Transverse colon (tissue), 3 donors: ENCODE results near the gene ITIH5.

Experiments used
- CTCF ChIP-seq, 5 experiments: fragments of 200-600 bp in 3 of 5; fragments of 450-650 bp in 2 of 5; sonication (generic) in 3 of 5; IDR thresholded peaks; 1 replicate in 2 of 5; 2 replicates in 3 of 5; pipeline ENCODE4 v1.5.1; 2016 to 2017; ENCODE audit warnings: antibody characterized with exemption in 5 of 5, inconsistent platforms in 3 of 5, mild to moderate bottlenecking in 2 of 5, moderate library complexity in 1 of 5
- POLR2A ChIP-seq: fragments of 450-650 bp; IDR thresholded peaks from one replicate; pipeline ENCODE4 v1.6.1; 2016; ENCODE audit warnings: antibody characterized with exemption, mild to moderate bottlenecking, moderate library complexity

DNA sequence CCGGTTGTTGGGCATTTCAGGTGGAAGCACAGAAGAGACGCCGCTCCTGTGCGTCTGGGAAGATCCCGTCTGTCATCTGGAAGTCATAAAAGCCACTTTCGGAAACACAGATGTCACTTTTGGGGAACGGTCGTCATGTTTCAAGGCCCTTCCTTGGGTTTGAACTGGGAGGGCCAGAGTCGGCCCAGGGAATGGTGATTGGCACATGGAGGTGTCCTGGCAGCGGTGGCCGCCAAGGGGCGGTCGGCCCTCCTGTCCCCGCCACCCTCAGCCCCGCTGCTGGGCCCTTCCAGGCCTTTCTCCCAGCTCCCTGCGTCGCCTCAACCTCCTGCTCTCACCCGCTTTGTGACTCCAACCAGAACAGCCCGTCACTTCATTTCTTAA lies 140.8 kb downstream of the ITIH5 start:
- no peak for TF ChIP-seq POLR2A
- no peak for TF ChIP-seq CTCF (IDR thresholded peaks at IDR 0.05)
